K562 (cell line): Measurements from ENCODE around the gene COX6A1. TPM values are rescaled to one million over a fixed set of nuclear protein-coding genes. Genes with fewer than 3 reads are reported as not detected.

Source experiments
- ATAC-seq: fragments of 200-7000 bp; cut with Tn5 transposase; 3 replicates; pipeline ENCODE4 v1.9.1; 2020; ENCODE audit warnings: moderate library complexity
- BruUV-seq: library from RNA; stranded (reverse); fragments of 400-500 nt; replicated peaks from 2 replicates; lab custom pipeline; 2021; lab: Mats Ljungman, UMichigan
- CTCF ChIA-PET: fragments of 300-600 bp; formaldehyde crosslinking; extraction: SDS; loops from one replicate; lab custom pipeline; 2021; ENCODE audit warnings: low intra/inter-chr PET ratio; lab: Yijun Ruan, JAX
- POLR2A ChIA-PET: fragments of 300-600, 350-650 bp; sonication (Branson Sonifier 250); formaldehyde crosslinking; extraction: SDS; loops from one replicate; lab custom pipeline; 2021; ENCODE audit warnings: antibody characterized with exemption, inconsistent platforms; lab: Yijun Ruan, JAX
- DNase-seq, 4 experiments: peaks; one replicate each; pipeline versions ENCODE4 v3.0.0 to v3.0.0-alpha.2; 2011 to 2018; ENCODE audit warnings: low spot score in 3 of 4, mixed read lengths in 3 of 4; ENCODE audit errors: extremely low read depth in 1 of 4
- FAIRE-seq: peaks from 2 replicates; lab custom pipeline; 2011; peaks lifted over from hg19 to GRCh38; lab: Jason Lieb, UNC
- H2AFZ ChIP-seq: 2 replicates; pipeline ENCODE4 v1.6.0; 2011; ENCODE audit warnings: low read depth, low read length, control low read depth, inconsistent platforms
- H3K27ac ChIP-seq: fragments of 200-600 bp; 3 replicates; pipeline ENCODE4 v1.8.0; 2011; ENCODE audit warnings: low read depth, mild to moderate bottlenecking, control low read depth, inconsistent platforms, low read length, moderate library complexity, mixed read lengths; ENCODE audit errors: extremely low read depth
- H3K27me3 ChIP-seq, 2 experiments: fragments of 300-600 bp in 1 of 2; 2 replicates in 1 of 2; 3 replicates in 1 of 2; pipeline versions ENCODE4 v1.6.0 to v1.8.0; 2011; ENCODE audit warnings: inconsistent platforms in 2 of 2, low read length in 2 of 2, mild to moderate bottlenecking in 1 of 2, mixed read lengths in 1 of 2, moderate library complexity in 1 of 2; ENCODE audit not compliant: control insufficient read depth in 2 of 2, insufficient read depth in 2 of 2
- H3K36me3 ChIP-seq: fragments of 300-600 bp; 3 replicates; pipeline ENCODE4 v1.8.0; 2011; ENCODE audit warnings: mild to moderate bottlenecking, low read length, inconsistent platforms; ENCODE audit not compliant: control insufficient read depth, insufficient read depth
- H3K4me1 ChIP-seq, 2 experiments: fragments of 200-600 bp in 1 of 2; replicated peaks in 1 of 2; 2 replicates in 1 of 2; 3 replicates in 1 of 2; pipeline versions ENCODE4 v1.5.1 to v1.8.0; 2011; ENCODE audit warnings: inconsistent platforms in 2 of 2, low read length in 2 of 2, mild to moderate bottlenecking in 1 of 2, mixed read lengths in 1 of 2, moderate library complexity in 1 of 2; ENCODE audit not compliant: control insufficient read depth in 2 of 2, insufficient read depth in 2 of 2
- H3K4me2 ChIP-seq: 2 replicates; pipeline ENCODE4 v1.6.1; 2011; ENCODE audit warnings: low read length, control low read depth, inconsistent platforms, mixed read lengths; ENCODE audit not compliant: insufficient read depth
- H3K4me3 ChIP-seq: fragments of 200-600 bp; sonication (generic), shearing (Covaris generic); 2 replicates; pipeline ENCODE4 v1.5.1; 2016; ENCODE audit warnings: control low read depth, inconsistent platforms
- H3K79me2 ChIP-seq: fragments of 200-600 bp; 3 replicates; pipeline ENCODE4 v1.8.0; 2011; ENCODE audit warnings: low read length, inconsistent platforms; ENCODE audit not compliant: control insufficient read depth, insufficient read depth
- H3K9ac ChIP-seq, 2 experiments: 2 replicates each; pipeline versions ENCODE4 v1.6.0 to v1.6.1; 2011; ENCODE audit warnings: low read depth in 2 of 2, low read length in 2 of 2, control low read depth in 1 of 2, inconsistent platforms in 1 of 2, mild to moderate bottlenecking in 1 of 2, mixed read lengths in 1 of 2; ENCODE audit not compliant: insufficient read depth in 1 of 2
- H3K9me1 ChIP-seq: one replicate; pipeline ENCODE4 v1.6.0; 2011; ENCODE audit warnings: inconsistent platforms, mild to moderate bottlenecking, low read length, moderate library complexity; ENCODE audit not compliant: control insufficient read depth, insufficient read depth
- H3K9me3 ChIP-seq: replicated peaks from 2 replicates; pipeline ENCODE4 v1.5.1; 2011; ENCODE audit warnings: low read depth, low read length, inconsistent platforms; ENCODE audit not compliant: control insufficient read depth, insufficient read depth
- H4K20me1 ChIP-seq: replicated peaks from 2 replicates; pipeline ENCODE4 v1.6.1; 2011; ENCODE audit warnings: low read length, inconsistent platforms, mixed read lengths; ENCODE audit not compliant: control insufficient read depth, insufficient read depth
- CBX1 ChIP-seq: sonication (generic); IDR thresholded peaks from 2 replicates; pipeline ENCODE4 v1.6.1; 2016; ENCODE audit warnings: antibody characterized with exemption, low read depth, mild to moderate bottlenecking
- E2F3 ChIP-seq: fragments of 250-450 bp; sonication (Bioruptor Pico); IDR thresholded peaks from 2 replicates; pipeline ENCODE4 v1.4.0; 2020; ENCODE audit warnings: mild to moderate bottlenecking
- MAZ ChIP-seq, 2 experiments: fragments of 450-650 bp in 1 of 2; sonication (generic) in 1 of 2; formaldehyde crosslinking; IDR thresholded peaks in 1 of 2; conservative IDR thresholded peaks in 1 of 2; 2 replicates each; pipeline versions ENCODE4 v1.4.0 to v1.5.0; 2020; ENCODE audit warnings: mild to moderate bottlenecking in 1 of 2, missing genetic modification reagents in 1 of 2
- NBN ChIP-seq: fragments of 450-650 bp; IDR thresholded peaks from 2 replicates; pipeline ENCODE4 v1.6.1; 2016; ENCODE audit warnings: low read depth, mild to moderate bottlenecking
- NCOA1 ChIP-seq: fragments of 450-650 bp; IDR thresholded peaks from 2 replicates; pipeline ENCODE4 v1.6.1; 2016; ENCODE audit warnings: low read depth
- NFE2 ChIP-seq: IDR thresholded peaks from 2 replicates; pipeline ENCODE4 v1.6.1; 2014; ENCODE audit warnings: antibody characterized with exemption, low read depth
- RHOXF2B ChIP-seq: fragments of 250-450 bp; sonication (Bioruptor Pico); conservative IDR thresholded peaks from 2 replicates; pipeline ENCODE4 v1.5.1; 2021
- SMAD4 ChIP-seq: fragments of 250-450 bp; sonication (Bioruptor Pico); conservative IDR thresholded peaks from 2 replicates; pipeline ENCODE4 v1.8.0; 2021; ENCODE audit warnings: inconsistent platforms, mild to moderate bottlenecking, moderate library complexity
- SMARCA4 ChIP-seq: fragments of 450-650 bp; IDR thresholded peaks from 2 replicates; pipeline ENCODE4 v1.6.1; 2016
- STAT5B ChIP-seq: fragments of 250-450 bp; sonication (Bioruptor Pico); IDR thresholded peaks from 2 replicates; pipeline ENCODE4 v1.8.0; 2021; ENCODE audit warnings: mild to moderate bottlenecking, inconsistent platforms
- TCF3 ChIP-seq: sonication (generic); formaldehyde crosslinking; IDR thresholded peaks from 2 replicates; pipeline ENCODE4 v1.4.0; 2020; ENCODE audit warnings: mild to moderate bottlenecking, missing genetic modification reagents
- ZBTB17 ChIP-seq: fragments of 450-650 bp; formaldehyde crosslinking; IDR thresholded peaks from 2 replicates; pipeline ENCODE4 v1.4.0; 2020; ENCODE audit warnings: mild to moderate bottlenecking
- ZKSCAN8 ChIP-seq: fragments of 200-800 bp; sonication (Bioruptor generic); IDR thresholded peaks from 2 replicates; pipeline ENCODE4 v1.6.1; 2016; ENCODE audit warnings: missing genetic modification characterization, missing compliant biosample characterization
- ZMIZ1 ChIP-seq, 2 experiments: fragments of 150-350 bp in 1 of 2; IDR thresholded peaks; 2 replicates each; pipeline ENCODE4 v1.6.1; 2012 to 2016; ENCODE audit warnings: low read depth in 2 of 2, low read length in 2 of 2, mild to moderate bottlenecking in 1 of 2, moderate library complexity in 1 of 2
- WGBS: fragments of 100-300 bp; shearing (Covaris generic); methylation state at CpG from one replicate; pipeline ENCODE4 v1.1.6; 2016; ENCODE audit warnings: low coverage, mixed read lengths; ENCODE audit not compliant: insufficient coverage; ENCODE audit errors: missing lambda C conversion rate; 5-methylcytosine and 5-hydroxymethylcytosine counted together
- in situ Hi-C: fragments of 300-500 bp; cut with MboI; formaldehyde crosslinking; loops from 4 replicates; pipeline ENCODE4 v1.15.0; 2018; ENCODE audit warnings: inconsistent platforms, mixed read lengths
- intact Hi-C: fragments of 100-400 bp; cut with micrococcal nuclease; formaldehyde crosslinking; loops from 2 replicates; pipeline ENCODE4 v1.14.2; 2022
- polyA plus RNA-seq, 8 experiments: library from polyadenylated mRNA; depleted of rRNA in 4 of 8; stranded (reverse) in 5 of 8; unstranded in 3 of 8; fragments of >200 nt; fragmentation: Nextera tagmentation in 2 of 8; fragmentation: Illumina TruSeq in 1 of 8; extraction: Ambion mirVana in 2 of 8; extraction: Trizol in 1 of 8; gene quantifications; 2 replicates each; pipeline versions ENCODE4 v1.2.1 to v1.2.3, GENCODE V29; 2011 to 2014; ENCODE audit warnings: inconsistent platforms in 1 of 8, missing spikeins in 1 of 8
- total RNA-seq, 7 experiments: library from RNA; depleted of rRNA in 6 of 7; stranded (reverse); fragments of >200 nt in 6 of 7; fragmentation: Illumina TruSeq in 2 of 7; extraction: Trizol in 2 of 7; gene quantifications; 2 replicates each; pipeline versions ENCODE4 v1.2.1 to v1.2.3, GENCODE V29; 2011 to 2021; ENCODE audit warnings: low replicate concordance in 1 of 7
- TF ChIP-seq, protein P1 (sequence below), 2 experiments: fragments of 450-650 bp; conservative IDR thresholded peaks; 2 replicates each; pipeline ENCODE4 v1.6.1; 2017; ENCODE audit warnings: mild to moderate bottlenecking in 2 of 2, moderate library complexity in 2 of 2
- TF ChIP-seq, protein P2 (sequence below): sonication (generic); formaldehyde crosslinking; IDR thresholded peaks from 2 replicates; pipeline ENCODE4 v1.8.0; 2023; ENCODE audit warnings: mild to moderate bottlenecking, missing genetic modification reagents

Gene COX6A1
- total and polyA plus RNA-seq, 9 of the 15 experiments (the other 6 are each of a cell fraction or from before 2014, with no cell fraction given): 414 to 4,142 (median 931) TPM

- TF ChIP-seq SMAD4 (CRISPR knock-in tag) (no peak), CBX1 (no peak), NCOA1 (no peak), MAZ (CRISPR knock-in tag; conservative IDR thresholded peaks at IDR 0.05 in 1 of 2, IDR thresholded peaks at IDR 0.05 in 1 of 2) (no peak), ZKSCAN8 (no peak), SMARCA4 (no peak), ZBTB17 (CRISPR knock-in tag) (no peak), TCF3 (CRISPR knock-in tag) (no peak), NBN (no peak)
- TF ChIP-seq, protein P1, sequence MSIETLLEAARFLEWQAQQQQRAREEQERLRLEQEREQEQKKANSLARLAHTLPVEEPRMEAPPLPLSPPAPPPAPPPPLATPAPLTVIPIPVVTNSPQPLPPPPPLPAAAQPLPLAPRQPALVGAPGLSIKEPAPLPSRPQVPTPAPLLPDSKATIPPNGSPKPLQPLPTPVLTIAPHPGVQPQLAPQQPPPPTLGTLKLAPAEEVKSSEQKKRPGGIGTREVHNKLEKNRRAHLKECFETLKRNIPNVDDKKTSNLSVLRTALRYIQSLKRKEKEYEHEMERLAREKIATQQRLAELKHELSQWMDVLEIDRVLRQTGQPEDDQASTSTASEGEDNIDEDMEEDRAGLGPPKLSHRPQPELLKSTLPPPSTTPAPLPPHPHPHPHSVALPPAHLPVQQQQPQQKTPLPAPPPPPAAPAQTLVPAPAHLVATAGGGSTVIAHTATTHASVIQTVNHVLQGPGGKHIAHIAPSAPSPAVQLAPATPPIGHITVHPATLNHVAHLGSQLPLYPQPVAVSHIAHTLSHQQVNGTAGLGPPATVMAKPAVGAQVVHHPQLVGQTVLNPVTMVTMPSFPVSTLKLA (conservative IDR thresholded peaks at IDR 0.05): no peak
Observed at GRCh38 chr12:120425797-120426196, 12.1 kb upstream of the COX6A1 start (continued).

DNA sequence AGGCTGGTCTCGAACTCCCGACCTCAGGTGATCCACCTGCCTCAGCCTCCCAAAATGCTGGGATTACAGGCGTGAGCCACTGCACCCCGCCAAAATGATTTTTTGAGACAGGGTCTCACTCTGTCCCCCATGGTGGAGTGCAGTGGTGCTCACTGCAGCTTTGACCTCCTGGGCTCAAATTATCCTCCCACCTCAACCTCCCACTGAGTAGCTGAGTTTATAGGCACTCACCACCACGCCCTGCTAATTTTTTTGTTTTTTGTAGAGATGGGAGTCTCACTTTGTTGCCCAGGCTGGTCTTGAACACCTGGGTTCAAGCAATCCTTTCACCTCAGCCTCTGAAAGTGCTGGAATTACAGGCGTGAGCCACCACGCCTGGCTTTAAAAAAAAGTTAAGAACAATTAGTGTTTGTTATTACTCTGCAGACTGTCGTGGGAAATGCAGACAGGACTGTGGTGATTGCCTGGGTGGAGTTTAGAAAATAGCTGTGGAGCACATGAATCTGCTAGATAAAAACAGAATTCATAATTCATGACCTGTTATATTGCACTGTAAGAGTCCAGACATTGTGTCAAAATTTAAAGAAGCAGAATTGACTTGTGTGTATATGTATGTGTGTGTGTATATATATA, 9.2 kb upstream of the COX6A1 start:
- H4K20me1 ChIP-seq: 0 out of 2 replicates have a peak, but pooled peaks cover 3% of the 10 kb centered on the region
- H3K4me3 ChIP-seq: no peak overlapping the region
- H3K9me3 ChIP-seq: no peaks in the 10 kb centered on the region; the same call in 1 of the 2 replicates
- no peak for DNase-seq
- no peak overlapping the region for H3K27ac ChIP-seq
- peaks cover 0 to 5% of the 10 kb centered on the region in 2 experiments; a peak in 2 of 5 replicates for H3K4me1 ChIP-seq
- H3K4me2 ChIP-seq: no peak overlapping the region
- no peak for FAIRE-seq
- POLR2A ChIA-PET: interaction anchor here (1.5 to 3.4 kb wide), 2 partner anchors 62 to 136 kb away, joined by 10 to 18 read pairs; partner anchors contain the start of genes RNU4-1 and RNU4-2
- intact Hi-C loops (no loop called here), in situ Hi-C loops (no loop called here)
- no TSS peak for BruUV-seq
- no peak for ATAC-seq
- H3K27me3 ChIP-seq: peaks cover 5 to 15% of the 10 kb centered on the region in 2 experiments; a peak in 3 of 5 replicates
- no peaks in the 10 kb centered on the region for H3K9me1 ChIP-seq
- CTCF ChIA-PET: interaction anchor here (3.3 kb wide), 1 partner anchor 72 kb away, joined by 42 read pairs; no protein-coding TSS in a partner anchor
- no peaks in the 10 kb centered on the region for H3K36me3 ChIP-seq
- no peaks in the 10 kb centered on the region for H3K79me2 ChIP-seq
- no peak overlapping the region for H2AFZ ChIP-seq
- no peak overlapping the region for H3K9ac ChIP-seq
- WGBS: 0% methylated on average over 8 of the region's 8 CpGs
- TF ChIP-seq E2F3: no peak
- TF ChIP-seq RHOXF2B (CRISPR knock-in tag): no peak
- TF ChIP-seq STAT5B: no peak
- TF ChIP-seq ZMIZ1 (IDR thresholded peaks at IDR 0.05; ENCODE audit: low read depth in 2 of 2, low read length in 2 of 2): no peak
- TF ChIP-seq, protein P2, sequence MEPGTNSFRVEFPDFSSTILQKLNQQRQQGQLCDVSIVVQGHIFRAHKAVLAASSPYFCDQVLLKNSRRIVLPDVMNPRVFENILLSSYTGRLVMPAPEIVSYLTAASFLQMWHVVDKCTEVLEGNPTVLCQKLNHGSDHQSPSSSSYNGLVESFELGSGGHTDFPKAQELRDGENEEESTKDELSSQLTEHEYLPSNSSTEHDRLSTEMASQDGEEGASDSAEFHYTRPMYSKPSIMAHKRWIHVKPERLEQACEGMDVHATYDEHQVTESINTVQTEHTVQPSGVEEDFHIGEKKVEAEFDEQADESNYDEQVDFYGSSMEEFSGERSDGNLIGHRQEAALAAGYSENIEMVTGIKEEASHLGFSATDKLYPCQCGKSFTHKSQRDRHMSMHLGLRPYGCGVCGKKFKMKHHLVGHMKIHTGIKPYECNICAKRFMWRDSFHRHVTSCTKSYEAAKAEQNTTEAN (CRISPR knock-in tag): no peak
- TF ChIP-seq NFE2: no peak
